Activated CD4-positive, alpha-beta memory T cell treated with anti-CD3 and anti-CD28 coated beads, Interleukin-2, amount 10 ng/mL, durations not matched to agents 7 days and 5 days (primary cell): Measurements from ENCODE around the gene ODC1. TPM values are rescaled to one million over a fixed set of nuclear protein-coding genes. Genes with fewer than 3 reads are reported as not detected.

Experiments used
- CTCF ChIA-PET: fragments of 350-600 bp; sonication (Branson Sonifier 250); formaldehyde crosslinking; loops from one replicate; lab custom pipeline; 2021; ENCODE audit warnings: antibody characterized with exemption, inconsistent platforms; lab: Charles Lee
- POLR2A ChIA-PET: fragments of 350-600 bp; sonication (Branson Sonifier 250); formaldehyde crosslinking; loops from one replicate; lab custom pipeline; 2021; ENCODE audit warnings: antibody characterized with exemption; lab: Charles Lee
- DNase-seq: peaks from one replicate; pipeline ENCODE4 v3.0.0-alpha.2; 2020
- H3K27ac Mint-ChIP-seq: one replicate; pipeline ENCODE4 v1.8.0; 2021; ENCODE audit warnings: mild to moderate bottlenecking, mixed read lengths
- H3K27me3 Mint-ChIP-seq: one replicate; pipeline ENCODE4 v1.8.0; 2021; ENCODE audit warnings: mixed read lengths
- H3K36me3 Mint-ChIP-seq: one replicate; pipeline ENCODE4 v1.8.0; 2021; ENCODE audit warnings: low read depth, mixed read lengths
- H3K4me1 Mint-ChIP-seq: one replicate; pipeline ENCODE4 v1.8.0; 2021; ENCODE audit warnings: mixed read lengths
- H3K4me3 Mint-ChIP-seq: one replicate; pipeline ENCODE4 v1.8.0; 2021; ENCODE audit warnings: mild to moderate bottlenecking, mixed read lengths
- H3K9me3 Mint-ChIP-seq: one replicate; pipeline ENCODE4 v1.8.0; 2021; ENCODE audit warnings: mixed read lengths
- total RNA-seq, 2 experiments: library from RNA; stranded (reverse); gene quantifications; one replicate each; pipeline ENCODE4 v1.2.3, GENCODE V29; 2021

The ODC1 gene
- total RNA-seq, 2 experiments from 2014 or later, result 48.1 to 54.9 TPM

GRCh38 chr2:10397878-10398277 lies 50.2 kb downstream of the ODC1 start:
- peaks cover 32% of the 10 kb centered on the region for H3K4me1 Mint-ChIP-seq
- no peak for DNase-seq
- no peaks in the 10 kb centered on the region for H3K27me3 Mint-ChIP-seq
- POLR2A ChIA-PET, result interaction anchor here (1.3 kb wide), 1 partner anchor 15 kb away, joined by 5 read pairs; no protein-coding TSS in a partner anchor
- CTCF ChIA-PET, result interaction anchor here (2.5 kb wide), 1 partner anchor 11 kb away, joined by 7 read pairs; no protein-coding TSS in a partner anchor
- no peak overlapping the region for H3K27ac Mint-ChIP-seq
- H3K4me3 Mint-ChIP-seq, result no peak overlapping the region
- no peaks in the 10 kb centered on the region for H3K9me3 Mint-ChIP-seq
- H3K36me3 Mint-ChIP-seq, result peaks cover 29% of the 10 kb centered on the region

- CTCF ChIA-PET, result interaction anchor here (0.9 to 2.5 kb wide), 2 partner anchors 11 to 17 kb away, joined by 3 to 7 read pairs; no protein-coding TSS in a partner anchor
- Mint-ChIP-seq H3K4me1 (peaks cover 30% of the 10 kb centered on the region), H3K9me3 (no peaks in the 10 kb centered on the region), H3K27me3 (no peaks in the 10 kb centered on the region), H3K27ac (no peak overlapping the region), H3K36me3 (peaks cover 29% of the 10 kb centered on the region), H3K4me3 (no peak overlapping the region)
- no peak for DNase-seq
- POLR2A ChIA-PET, result interaction anchor here (1.0 kb wide), 1 partner anchor 9 kb away, joined by 3 read pairs; no protein-coding TSS in a partner anchor
Measured at GRCh38 chr2:10397297-10397875, 50.7 kb downstream of the ODC1 start.

GRCh38 chr2:10396464-10396863 lies 51.7 kb downstream of the ODC1 start:
- POLR2A ChIA-PET, result interaction anchor here (1.0 kb wide), 1 partner anchor 10 kb away, joined by 3 read pairs; no protein-coding TSS in a partner anchor
- Mint-ChIP-seq H3K36me3 (peaks cover 29% of the 10 kb centered on the region), H3K27me3 (no peaks in the 10 kb centered on the region), H3K4me3 (no peak overlapping the region), H3K4me1 (peaks cover 23% of the 10 kb centered on the region), H3K27ac (no peak overlapping the region), H3K9me3 (no peaks in the 10 kb centered on the region)
- no peak for DNase-seq
- CTCF ChIA-PET, result interaction anchor here (0.9 to 2.5 kb wide), 2 partner anchors 12 to 17 kb away, joined by 3 to 7 read pairs; no protein-coding TSS in a partner anchor

GRCh38 chr2:10395893-10396292 lies 52.2 kb downstream of the ODC1 start:
- Mint-ChIP-seq H3K27ac (no peak overlapping the region), H3K36me3 (peaks cover 23% of the 10 kb centered on the region), H3K4me1 (peaks cover 17% of the 10 kb centered on the region), H3K27me3 (no peaks in the 10 kb centered on the region), H3K4me3 (no peak overlapping the region), H3K9me3 (no peaks in the 10 kb centered on the region)
- POLR2A ChIA-PET, result no interaction called here
- CTCF ChIA-PET, result interaction anchor here (2.5 kb wide), 1 partner anchor 13 kb away, joined by 7 read pairs; no protein-coding TSS in a partner anchor
- no peak for DNase-seq

- POLR2A ChIA-PET, result interaction anchor here (1.0 kb wide), 1 partner anchor 62 kb away, joined by 3 read pairs; no protein-coding TSS in a partner anchor
- Mint-ChIP-seq H3K4me1 (peaks cover 14% of the 10 kb centered on the region), H3K27ac (no peak overlapping the region), H3K27me3 (no peaks in the 10 kb centered on the region), H3K36me3 (peaks cover 7% of the 10 kb centered on the region), H3K9me3 (no peaks in the 10 kb centered on the region), H3K4me3 (no peak overlapping the region)
- DNase-seq, result no peak
- CTCF ChIA-PET, result no interaction called here
Measured at GRCh38 chr2:10393640-10393982, 54.5 kb downstream of the ODC1 start.

GRCh38 chr2:10392951-10393639 lies 55.0 kb downstream of the ODC1 start:
- CTCF ChIA-PET, result interaction anchor here (1.5 kb wide), 1 partner anchor 16 kb away, joined by 5 read pairs; no protein-coding TSS in a partner anchor
- no peaks in the 10 kb centered on the region for H3K9me3 Mint-ChIP-seq
- no peak overlapping the region for H3K4me3 Mint-ChIP-seq

GRCh38 chr2:10392548-10392947 lies 55.6 kb downstream of the ODC1 start:
- Mint-ChIP-seq H3K27ac (no peak overlapping the region), H3K4me3 (no peak overlapping the region), H3K4me1 (peaks cover 14% of the 10 kb centered on the region), H3K36me3 (no peaks in the 10 kb centered on the region), H3K9me3 (no peaks in the 10 kb centered on the region), H3K27me3 (no peaks in the 10 kb centered on the region)
- DNase-seq, result no peak
- POLR2A ChIA-PET, result no interaction called here
- CTCF ChIA-PET, result interaction anchor here (1.5 kb wide), 1 partner anchor 17 kb away, joined by 5 read pairs; no protein-coding TSS in a partner anchor

More at GRCh38 chr2:10392951-10393639, 55.0 kb downstream of the ODC1 start:
- peaks cover 4% of the 10 kb centered on the region for H3K36me3 Mint-ChIP-seq
- H3K4me1 Mint-ChIP-seq, result peaks cover 13% of the 10 kb centered on the region
- H3K27me3 Mint-ChIP-seq, result no peaks in the 10 kb centered on the region
- H3K27ac Mint-ChIP-seq, result no peak overlapping the region
- DNase-seq, result no peak
- POLR2A ChIA-PET, result interaction anchor here (1.0 kb wide), 1 partner anchor 62 kb away, joined by 3 read pairs; no protein-coding TSS in a partner anchor

- no peak overlapping the region for H3K4me3 Mint-ChIP-seq
- H3K27ac Mint-ChIP-seq, result no peak overlapping the region
- H3K27me3 Mint-ChIP-seq, result no peaks in the 10 kb centered on the region
- H3K9me3 Mint-ChIP-seq, result no peaks in the 10 kb centered on the region
- ChIA-PET POLR2A (no interaction called here), CTCF (interaction anchor here (1.5 kb wide), 1 partner anchor 17 kb away, joined by 5 read pairs; no protein-coding TSS in a partner anchor)
- peaks cover 16% of the 10 kb centered on the region for H3K4me1 Mint-ChIP-seq
- no peaks in the 10 kb centered on the region for H3K36me3 Mint-ChIP-seq
- DNase-seq, result no peak
Measured at GRCh38 chr2:10392100-10392499, 56.0 kb downstream of the ODC1 start.

- ChIA-PET CTCF (interaction anchor here (1.6 to 1.9 kb wide), 2 partner anchors 19 to 45 kb away, joined by 6 to 7 read pairs; no protein-coding TSS in a partner anchor), POLR2A (no interaction called here)
Measured at GRCh38 chr2:10390369-10390801, 57.7 kb downstream of the ODC1 start.

More at GRCh38 chr2:10390369-10390801, 57.7 kb downstream of the ODC1 start:
- Mint-ChIP-seq H3K27ac (no peak overlapping the region), H3K4me1 (peaks cover 22% of the 10 kb centered on the region), H3K27me3 (no peaks in the 10 kb centered on the region), H3K4me3 (no peak overlapping the region), H3K36me3 (no peaks in the 10 kb centered on the region), H3K9me3 (no peaks in the 10 kb centered on the region)
- DNase-seq, result no peak

Other genes with a start within 250 kb of the ODC1 start
- 10 to 100 TPM; 70.0 to 71.4 TPM for gene HPCAL1, start 145.4 kb downstream of the ODC1 start, total RNA-seq
- gene NOL10, start 241.6 kb upstream of the ODC1 start, total RNA-seq, result 10 to 100 TPM; 19.5 to 21.9 TPM